ENCODE results near the gene WFDC12.

Gene WFDC12

DNA sequence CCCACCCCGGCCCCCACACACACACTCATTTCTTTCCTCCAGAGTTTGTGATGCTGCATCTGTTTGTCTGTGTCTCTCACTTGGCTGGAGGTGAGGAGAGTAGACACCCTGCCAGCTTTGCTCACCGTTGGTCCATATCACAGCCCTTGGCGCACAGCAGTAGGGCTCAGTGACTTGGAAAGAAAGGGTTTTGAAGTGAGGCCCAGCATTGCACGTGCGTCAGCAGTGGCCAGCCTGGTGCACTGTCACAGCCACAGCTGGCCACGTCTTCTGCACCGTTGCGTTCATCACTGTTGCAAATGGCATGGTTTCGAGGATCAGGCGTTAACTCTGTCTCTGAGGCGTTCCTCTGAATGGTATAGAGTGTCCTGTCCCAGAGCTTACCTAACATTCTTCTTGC, 13.0 kb downstream of the WFDC12 start:
- TF ChIP-seq, protein P1, sequence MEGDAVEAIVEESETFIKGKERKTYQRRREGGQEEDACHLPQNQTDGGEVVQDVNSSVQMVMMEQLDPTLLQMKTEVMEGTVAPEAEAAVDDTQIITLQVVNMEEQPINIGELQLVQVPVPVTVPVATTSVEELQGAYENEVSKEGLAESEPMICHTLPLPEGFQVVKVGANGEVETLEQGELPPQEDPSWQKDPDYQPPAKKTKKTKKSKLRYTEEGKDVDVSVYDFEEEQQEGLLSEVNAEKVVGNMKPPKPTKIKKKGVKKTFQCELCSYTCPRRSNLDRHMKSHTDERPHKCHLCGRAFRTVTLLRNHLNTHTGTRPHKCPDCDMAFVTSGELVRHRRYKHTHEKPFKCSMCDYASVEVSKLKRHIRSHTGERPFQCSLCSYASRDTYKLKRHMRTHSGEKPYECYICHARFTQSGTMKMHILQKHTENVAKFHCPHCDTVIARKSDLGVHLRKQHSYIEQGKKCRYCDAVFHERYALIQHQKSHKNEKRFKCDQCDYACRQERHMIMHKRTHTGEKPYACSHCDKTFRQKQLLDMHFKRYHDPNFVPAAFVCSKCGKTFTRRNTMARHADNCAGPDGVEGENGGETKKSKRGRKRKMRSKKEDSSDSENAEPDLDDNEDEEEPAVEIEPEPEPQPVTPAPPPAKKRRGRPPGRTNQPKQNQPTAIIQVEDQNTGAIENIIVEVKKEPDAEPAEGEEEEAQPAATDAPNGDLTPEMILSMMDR (IDR thresholded peaks at IDR 0.05; ENCODE audit: low read depth, low read length, poor library complexity, severe bottlenecking): no peak
- Histone ChIP-seq H3K9me3 (ENCODE audit: control insufficient read depth, insufficient read depth, low read length) (no peaks in the 10 kb centered on the region), H3K27me3 (ENCODE audit: control insufficient read depth, low read length) (peaks cover 21% of the 10 kb centered on the region), H3K9me2 (replicated peaks; ENCODE audit: control insufficient read depth, low read length) (no peaks in the 10 kb centered on the region), H3K4me2 (ENCODE audit: low read length) (no peak overlapping the region), H4K20me1 (ENCODE audit: control insufficient read depth, insufficient read depth, low read depth, low read length) (no peaks in the 10 kb centered on the region), H3K4me1 (ENCODE audit: control insufficient read depth, low read length) (peaks cover 3% of the 10 kb centered on the region; the same call in 1 of the 2 replicates), H3F3A (ENCODE audit: control insufficient read depth, insufficient read depth) (no peaks in the 10 kb centered on the region), H3K79me2 (ENCODE audit: control insufficient read depth, low read length) (no peaks in the 10 kb centered on the region), H3K27ac (ENCODE audit: low read depth, low read length) (no peak overlapping the region), H3K4me3 (ENCODE audit: low read length) (no peak overlapping the region), H3K36me3 (ENCODE audit: control insufficient read depth, low read length) (no peaks in the 10 kb centered on the region)

DNA sequence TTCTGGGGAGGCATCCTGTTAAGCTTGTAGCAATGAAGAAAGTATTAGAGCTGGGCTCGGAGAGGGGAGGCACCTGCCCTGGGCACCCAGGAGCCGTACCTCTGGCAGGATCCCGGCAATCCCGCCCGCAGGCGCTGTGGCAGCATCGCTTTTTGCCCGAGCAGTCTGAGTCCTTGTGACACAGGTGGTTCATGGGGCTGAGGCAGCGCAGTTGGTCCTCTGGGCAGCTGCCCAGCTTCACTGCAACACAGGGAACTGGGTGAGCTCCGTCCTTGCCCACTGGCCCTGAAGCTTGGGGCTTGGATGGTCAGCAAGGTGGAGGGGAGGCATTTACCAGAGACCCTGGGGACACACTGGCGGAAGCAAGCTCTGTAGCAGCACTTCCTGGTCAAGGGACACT, 14.0 kb downstream of the WFDC12 start:
- Histone ChIP-seq H3K4me1 (ENCODE audit: control insufficient read depth, low read length) (peaks cover 3% of the 10 kb centered on the region; the same call in 1 of the 2 replicates), H3K4me3 (ENCODE audit: low read length) (no peak overlapping the region), H4K20me1 (ENCODE audit: control insufficient read depth, insufficient read depth, low read depth, low read length) (no peaks in the 10 kb centered on the region), H3K9me3 (ENCODE audit: control insufficient read depth, insufficient read depth, low read length) (no peaks in the 10 kb centered on the region), H3K79me2 (ENCODE audit: control insufficient read depth, low read length) (no peaks in the 10 kb centered on the region), H3K9me2 (replicated peaks; ENCODE audit: control insufficient read depth, low read length) (no peaks in the 10 kb centered on the region), H3K27me3 (ENCODE audit: control insufficient read depth, low read length) (peaks cover 17% of the 10 kb centered on the region), H3K36me3 (ENCODE audit: control insufficient read depth, low read length) (no peaks in the 10 kb centered on the region), H3K27ac (ENCODE audit: low read depth, low read length) (no peak overlapping the region), H3K4me2 (ENCODE audit: low read length) (no peak overlapping the region), H3F3A (ENCODE audit: control insufficient read depth, insufficient read depth) (no peaks in the 10 kb centered on the region)
- no peak for TF ChIP-seq EZH2phosphoT487 (IDR thresholded peaks at IDR 0.05; ENCODE audit: borderline replicate concordance, low read length)
- TF ChIP-seq, protein P1 (IDR thresholded peaks at IDR 0.05; ENCODE audit: low read depth, low read length, poor library complexity, severe bottlenecking): no peak

DNA sequence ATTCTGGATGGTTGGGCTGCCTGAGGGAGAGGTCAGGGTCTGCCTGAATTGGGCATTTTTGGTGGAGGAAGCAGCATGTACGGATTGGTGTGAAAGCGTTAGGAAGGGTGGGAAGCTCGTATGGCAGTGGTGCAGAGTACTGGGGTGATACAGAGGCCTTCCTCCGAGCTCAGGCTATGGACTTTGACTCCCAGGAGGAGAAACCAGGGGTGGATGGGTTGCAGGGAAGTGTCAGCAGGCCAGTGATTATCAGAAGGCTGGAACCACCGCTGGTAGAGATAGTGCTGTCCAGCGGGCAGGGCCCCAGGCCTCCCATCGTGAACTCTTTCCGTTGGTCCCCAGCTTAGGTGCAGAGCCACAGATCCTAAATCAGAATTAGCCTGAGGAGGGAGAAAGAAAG, 14.6 kb downstream of the WFDC12 start:
- Histone ChIP-seq H3K36me3 (ENCODE audit: control insufficient read depth, low read length) (no peaks in the 10 kb centered on the region), H3K4me1 (ENCODE audit: control insufficient read depth, low read length) (peaks cover 3% of the 10 kb centered on the region; the same call in 1 of the 2 replicates), H3K9me3 (ENCODE audit: control insufficient read depth, insufficient read depth, low read length) (no peaks in the 10 kb centered on the region), H3K27me3 (ENCODE audit: control insufficient read depth, low read length) (peaks cover 12% of the 10 kb centered on the region; the same call in 1 of the 2 replicates), H3K4me2 (ENCODE audit: low read length) (no peak overlapping the region), H3F3A (ENCODE audit: control insufficient read depth, insufficient read depth) (no peaks in the 10 kb centered on the region), H3K27ac (ENCODE audit: low read depth, low read length) (no peak overlapping the region), H4K20me1 (ENCODE audit: control insufficient read depth, insufficient read depth, low read depth, low read length) (no peaks in the 10 kb centered on the region), H3K9me2 (replicated peaks; ENCODE audit: control insufficient read depth, low read length) (no peaks in the 10 kb centered on the region), H3K79me2 (ENCODE audit: control insufficient read depth, low read length) (no peaks in the 10 kb centered on the region), H3K4me3 (ENCODE audit: low read length) (no peak overlapping the region)
- TF ChIP-seq, protein P1 (IDR thresholded peaks at IDR 0.05; ENCODE audit: low read depth, low read length, poor library complexity, severe bottlenecking): no peak
- no peak for TF ChIP-seq EZH2phosphoT487 (IDR thresholded peaks at IDR 0.05; ENCODE audit: borderline replicate concordance, low read length)

DNA sequence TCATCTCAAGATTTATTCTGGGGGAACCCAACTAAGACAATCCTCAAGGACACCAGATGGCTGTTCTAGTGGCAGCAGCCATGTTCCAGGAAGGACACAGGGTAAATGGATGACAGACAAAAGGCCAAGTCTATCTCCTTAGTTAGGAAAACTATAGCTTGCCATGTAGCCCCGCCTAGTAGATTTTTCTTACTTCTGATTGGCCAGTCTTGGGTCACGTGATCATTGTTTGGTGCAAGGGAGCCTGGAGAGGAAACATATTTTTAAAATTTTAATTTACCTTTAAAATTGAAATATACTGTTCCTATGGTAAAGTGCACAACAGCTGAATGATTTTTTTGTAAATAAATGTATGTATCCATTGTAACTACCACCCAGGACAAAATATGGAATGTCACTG, 18.9 kb downstream of the WFDC12 start:
- H3K79me2 ChIP-seq (ENCODE audit: control insufficient read depth, low read length): no peaks in the 10 kb centered on the region
- H3K9me2 ChIP-seq (replicated peaks; ENCODE audit: control insufficient read depth, low read length): no peaks in the 10 kb centered on the region
- H3K4me2 ChIP-seq (ENCODE audit: low read length): no peak overlapping the region
- peaks cover 7% of the 10 kb centered on the region for H3K4me1 ChIP-seq (ENCODE audit: control insufficient read depth, low read length)
- H3K27me3 ChIP-seq (ENCODE audit: control insufficient read depth, low read length): peaks cover 14% of the 10 kb centered on the region
- no peak overlapping the region for H3K27ac ChIP-seq (ENCODE audit: low read depth, low read length)
- H3K36me3 ChIP-seq (ENCODE audit: control insufficient read depth, low read length): no peaks in the 10 kb centered on the region
- H3K4me3 ChIP-seq (ENCODE audit: low read length): no peak overlapping the region
- TF ChIP-seq, protein P1 (IDR thresholded peaks at IDR 0.05; ENCODE audit: low read depth, low read length, poor library complexity, severe bottlenecking): no peak
- no peak for TF ChIP-seq EZH2phosphoT487 (IDR thresholded peaks at IDR 0.05; ENCODE audit: borderline replicate concordance, low read length)
- no peaks in the 10 kb centered on the region for H3K9me3 ChIP-seq (ENCODE audit: control insufficient read depth, insufficient read depth, low read length)
- no peaks in the 10 kb centered on the region for H4K20me1 ChIP-seq (ENCODE audit: control insufficient read depth, insufficient read depth, low read depth, low read length)
- H3F3A ChIP-seq (ENCODE audit: control insufficient read depth, insufficient read depth): no peaks in the 10 kb centered on the region

Data from DOHH2 (cell line).